PC-3 (cell line): ENCODE results near the gene DUSP22. TPM values are rescaled to one million over a fixed set of nuclear protein-coding genes. Genes with fewer than 3 reads are reported as not detected.

Experiments
- ATAC-seq: fragments of 200-7000 bp; cut with Tn5 transposase; 2 replicates; pipeline ENCODE4 v1.9.1; 2020; ENCODE audit warnings: mild to moderate bottlenecking, moderate library complexity
- BruUV-seq: library from RNA; stranded (reverse); fragments of 400-500 nt; replicated peaks from 2 replicates; lab custom pipeline; 2021; lab: Mats Ljungman, UMichigan
- CTCF ChIA-PET: fragments of 300-600 bp; sonication (Branson Sonifier 250); formaldehyde crosslinking; loops from one replicate; lab custom pipeline; 2022; ENCODE audit warnings: antibody characterized with exemption; lab: Charles Lee
- POLR2A ChIA-PET: fragments of 300-600 bp; sonication (Branson Sonifier 250); formaldehyde crosslinking; loops from one replicate; lab custom pipeline; 2022; ENCODE audit warnings: antibody characterized with exemption; ENCODE audit not compliant: unreplicated experiment; lab: Charles Lee
- DNase-seq: peaks from one replicate; pipeline ENCODE4 v3.0.0-alpha.2; 2015
- H2AFZ ChIP-seq: fragments of 300-600 bp; sonication (generic); 2 replicates; pipeline ENCODE4 v1.6.0; 2016; ENCODE audit warnings: antibody characterized with exemption, low read length
- H3F3A ChIP-seq: fragments of 300-600 bp; sonication (generic); one replicate; pipeline ENCODE4 v1.6.0; 2017; ENCODE audit warnings: antibody characterized with exemption, low read length, control low read depth, mild to moderate bottlenecking; ENCODE audit not compliant: unreplicated experiment
- H3K27ac ChIP-seq: fragments of 300-600 bp; sonication (generic); 2 replicates; pipeline ENCODE4 v1.5.1; 2016; ENCODE audit warnings: mild to moderate bottlenecking, low read length
- H3K27me3 ChIP-seq: fragments of 300-600 bp; sonication (generic); 2 replicates; pipeline ENCODE4 v1.6.1; 2016; ENCODE audit warnings: low read length, mixed read lengths
- H3K36me3 ChIP-seq: fragments of 300-600 bp; sonication (generic); 2 replicates; pipeline ENCODE4 v1.6.1; 2016; ENCODE audit warnings: low read depth, mixed run types, low read length, mixed read lengths
- H3K4me1 ChIP-seq: fragments of 300-600 bp; sonication (generic); 2 replicates; pipeline ENCODE4 v1.5.1; 2016; ENCODE audit warnings: low read length; ENCODE audit not compliant: insufficient read depth
- H3K4me2 ChIP-seq: fragments of 300-600 bp; sonication (generic); 2 replicates; pipeline ENCODE4 v1.6.0; 2016; ENCODE audit warnings: low read length
- H3K4me3 ChIP-seq: fragments of 300-600 bp; sonication (generic); 2 replicates; pipeline ENCODE4 v1.5.1; 2016; ENCODE audit warnings: mild to moderate bottlenecking, low read length, mixed read lengths
- H3K79me2 ChIP-seq: fragments of 300-600 bp; sonication (generic); 2 replicates; pipeline ENCODE4 v1.6.1; 2017; ENCODE audit warnings: low read length, mixed read lengths
- H3K9ac ChIP-seq: fragments of 300-600 bp; sonication (generic); 2 replicates; pipeline ENCODE4 v1.6.0; 2016; ENCODE audit warnings: mild to moderate bottlenecking, low read length
- H3K9me2 ChIP-seq: fragments of 300-600 bp; sonication (generic); replicated peaks from 2 replicates; pipeline ENCODE4 v1.6.1; 2016; ENCODE audit warnings: mixed run types, low read length, mixed read lengths
- H3K9me3 ChIP-seq: fragments of 300-600 bp; sonication (generic); 2 replicates; pipeline ENCODE4 v1.6.1; 2016; ENCODE audit warnings: low read length, mixed read lengths
- H4K20me1 ChIP-seq: fragments of 300-600 bp; sonication (generic); 2 replicates; pipeline ENCODE4 v1.6.1; 2016; ENCODE audit warnings: low read length, mixed read lengths
- CTCF ChIP-seq: fragments of 300-600 bp; sonication (generic); conservative IDR thresholded peaks from 2 replicates; pipeline ENCODE4 v1.5.1; 2017; ENCODE audit warnings: antibody characterized with exemption, low read depth, mild to moderate bottlenecking, low read length
- EZH2 ChIP-seq: fragments of 300-600 bp; sonication (generic); IDR thresholded peaks from one replicate; pipeline ENCODE4 v1.6.1; 2017; ENCODE audit warnings: antibody characterized with exemption, mild to moderate bottlenecking, low read length; ENCODE audit not compliant: unreplicated experiment
- EZH2phosphoT487 ChIP-seq: fragments of 300-600 bp; sonication (generic); IDR thresholded peaks from 2 replicates; pipeline ENCODE4 v1.6.1; 2018; ENCODE audit warnings: mild to moderate bottlenecking, antibody characterized with exemption, low read length, borderline replicate concordance
- intact Hi-C: fragments of 100-400 bp; cut with micrococcal nuclease; formaldehyde crosslinking; loops from 2 replicates; pipeline ENCODE4 v1.9.0; 2023
- total RNA-seq: library from RNA; depleted of rRNA; stranded (reverse); fragments of >200 nt; gene quantifications from 2 replicates; pipeline ENCODE4 v1.2.3, GENCODE V29; 2014

Gene DUSP22
- total RNA-seq, 1 experiment from 2014 or later, result 37.8 TPM

- Histone ChIP-seq H3K36me3 (no peaks in the 10 kb centered on the region), H3K4me3 (no peak overlapping the region), H3K79me2 (peaks cover 20% of the 10 kb centered on the region), H3K27ac (no peak overlapping the region), H4K20me1 (no peaks in the 10 kb centered on the region), H3K9me2 (no peaks in the 10 kb centered on the region), H3F3A (no peaks in the 10 kb centered on the region), H3K4me1 (peaks cover 7% of the 10 kb centered on the region; the same call in 1 of the 2 replicates), H2AFZ (no peak overlapping the region), H3K4me2 (no peak overlapping the region), H3K27me3 (no peaks in the 10 kb centered on the region), H3K9ac (no peak overlapping the region), H3K9me3 (no peaks in the 10 kb centered on the region)
- ATAC-seq (no peak), DNase-seq (no peak)
- ChIA-PET CTCF (no interaction called here), POLR2A (no interaction called here)
- TF ChIP-seq EZH2phosphoT487 (no peak), EZH2 (no peak), CTCF (no peak)
- BruUV-seq, result no TSS peak
- intact Hi-C loops, result loop anchor here (10.0 kb wide), 1 partner anchor 247 kb away; no protein-coding TSS in a partner anchor
Measured at GRCh38 chr6:297571-298232, 5.4 kb downstream of the DUSP22 start.

- H3K4me1 ChIP-seq, result peaks cover 7% of the 10 kb centered on the region; the same call in 1 of the 2 replicates
- H3K9me2 ChIP-seq, result no peaks in the 10 kb centered on the region
- peaks cover 13% of the 10 kb centered on the region for H3K79me2 ChIP-seq
- H3K4me3 ChIP-seq, result no peak overlapping the region
- DNase-seq, result no peak
- H3K36me3 ChIP-seq, result no peaks in the 10 kb centered on the region
- no peak for ATAC-seq
- ChIA-PET CTCF (no interaction called here), POLR2A (no interaction called here)
- H3K27me3 ChIP-seq, result no peaks in the 10 kb centered on the region
- H3K9me3 ChIP-seq, result no peaks in the 10 kb centered on the region
- TF ChIP-seq EZH2 (no peak), EZH2phosphoT487 (no peak), CTCF (no peak)
- no peak overlapping the region for H3K9ac ChIP-seq
- no peak overlapping the region for H3K4me2 ChIP-seq
- BruUV-seq, result no TSS peak
- H2AFZ ChIP-seq, result no peak overlapping the region
- no peaks in the 10 kb centered on the region for H3F3A ChIP-seq
- H3K27ac ChIP-seq, result no peak overlapping the region
- intact Hi-C loops, result loop anchor here (10.0 kb wide), 1 partner anchor 246 kb away; no protein-coding TSS in a partner anchor
- no peaks in the 10 kb centered on the region for H4K20me1 ChIP-seq
Measured at GRCh38 chr6:298233-299103, 6.2 kb downstream of the DUSP22 start.
